ENCODE measurements around the gene ZNF423. TPM values are rescaled to one million over a fixed set of nuclear protein-coding genes. Genes with fewer than 3 reads are reported as not detected.

Gene ZNF423
- total RNA-seq, 1 experiment from 2014 or later, result 0.20 TPM

DNA sequence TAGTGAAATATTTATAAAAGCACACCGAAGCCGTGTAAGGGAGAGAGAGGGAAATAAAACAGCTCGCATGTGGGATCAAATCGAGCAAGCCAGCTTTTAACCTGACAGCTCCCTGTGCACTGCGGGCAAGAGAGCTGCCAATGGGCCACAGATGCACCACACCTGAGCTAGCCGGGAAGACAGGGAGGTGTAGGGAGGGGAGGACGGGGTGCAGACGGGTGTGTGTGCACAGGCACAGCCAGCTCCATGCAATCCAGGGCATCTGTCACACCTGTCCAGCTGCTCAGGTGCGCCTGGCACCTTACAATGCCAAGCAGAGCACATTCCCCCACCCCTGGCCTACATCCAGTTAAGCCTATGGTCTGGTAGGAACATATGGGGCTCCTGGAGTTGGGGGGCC, 412.3 kb downstream of the ZNF423 start:
- DNase-seq, result peak in 1 of 2 experiments; percentile 30
- no peaks in the 10 kb centered on the region for H3K4me1 ChIP-seq
- ChIA-PET CTCF (no interaction called here), POLR2A (no interaction called here)
- intact Hi-C loops (cut with micrococcal nuclease; ENCODE audit: unreplicated experiment), result no loop called here
- H3K27me3 ChIP-seq (replicated peaks; ENCODE audit: control insufficient read depth, insufficient read depth, low read length), result peaks cover 2% of the 10 kb centered on the region
- Mint-ChIP-seq H3K27ac (ENCODE audit: unreplicated experiment) (no peak overlapping the region), H3K27me3 (ENCODE audit: insufficient read depth, unreplicated experiment) (peaks cover 25% of the 10 kb centered on the region), H3K4me3 (ENCODE audit: unreplicated experiment) (no peak overlapping the region), H3K36me3 (ENCODE audit: insufficient read depth, unreplicated experiment) (no peaks in the 10 kb centered on the region), H3K9me3 (ENCODE audit: unreplicated experiment) (no peaks in the 10 kb centered on the region), H3K4me1 (ENCODE audit: low read depth, unreplicated experiment) (no peaks in the 10 kb centered on the region)
- no TSS peak for BruUV-seq (replicated peaks)
- H3K9me3 ChIP-seq, result no peaks in the 10 kb centered on the region
- no peaks in the 10 kb centered on the region for H3K36me3 ChIP-seq (ENCODE audit: control insufficient read depth, insufficient read depth, low read length)
- TF ChIP-seq, protein P1, sequence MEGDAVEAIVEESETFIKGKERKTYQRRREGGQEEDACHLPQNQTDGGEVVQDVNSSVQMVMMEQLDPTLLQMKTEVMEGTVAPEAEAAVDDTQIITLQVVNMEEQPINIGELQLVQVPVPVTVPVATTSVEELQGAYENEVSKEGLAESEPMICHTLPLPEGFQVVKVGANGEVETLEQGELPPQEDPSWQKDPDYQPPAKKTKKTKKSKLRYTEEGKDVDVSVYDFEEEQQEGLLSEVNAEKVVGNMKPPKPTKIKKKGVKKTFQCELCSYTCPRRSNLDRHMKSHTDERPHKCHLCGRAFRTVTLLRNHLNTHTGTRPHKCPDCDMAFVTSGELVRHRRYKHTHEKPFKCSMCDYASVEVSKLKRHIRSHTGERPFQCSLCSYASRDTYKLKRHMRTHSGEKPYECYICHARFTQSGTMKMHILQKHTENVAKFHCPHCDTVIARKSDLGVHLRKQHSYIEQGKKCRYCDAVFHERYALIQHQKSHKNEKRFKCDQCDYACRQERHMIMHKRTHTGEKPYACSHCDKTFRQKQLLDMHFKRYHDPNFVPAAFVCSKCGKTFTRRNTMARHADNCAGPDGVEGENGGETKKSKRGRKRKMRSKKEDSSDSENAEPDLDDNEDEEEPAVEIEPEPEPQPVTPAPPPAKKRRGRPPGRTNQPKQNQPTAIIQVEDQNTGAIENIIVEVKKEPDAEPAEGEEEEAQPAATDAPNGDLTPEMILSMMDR (IDR thresholded peaks at IDR 0.05; ENCODE audit: insufficient read depth in 1 of 2, low read depth in 1 of 2, low read length in 1 of 2, severe bottlenecking in 1 of 2, unreplicated experiment in 1 of 2), result no peak
- no peak overlapping the region for H3K4me3 ChIP-seq (ENCODE audit: low read depth, low read length)

DNA sequence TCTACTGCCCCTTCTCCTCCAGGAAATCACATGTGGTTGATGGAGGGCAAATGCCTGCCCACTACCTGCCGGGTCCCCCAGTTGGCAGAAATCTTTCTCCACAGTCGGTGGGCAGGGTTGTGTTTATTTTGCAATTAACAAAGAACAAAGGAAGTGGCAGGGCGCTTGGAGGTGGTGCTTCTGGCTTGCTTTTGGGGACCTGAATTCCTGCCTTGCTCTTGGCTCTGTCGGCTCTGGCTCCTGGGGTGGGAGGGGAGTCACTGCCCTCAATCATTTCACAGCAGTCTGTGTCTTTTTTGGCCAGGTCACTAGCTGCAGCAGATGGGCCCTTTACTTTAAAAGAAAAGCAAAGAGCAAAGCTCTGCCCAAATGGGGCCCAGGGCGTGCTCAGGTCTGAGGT, 413.1 kb downstream of the ZNF423 start:
- H3K27me3 ChIP-seq (replicated peaks; ENCODE audit: control insufficient read depth, insufficient read depth, low read length), result peaks cover 2% of the 10 kb centered on the region
- H3K4me3 ChIP-seq (ENCODE audit: low read depth, low read length), result no peak overlapping the region
- peak in 1 of 2 experiments; percentile 11 for DNase-seq
- Mint-ChIP-seq H3K36me3 (ENCODE audit: insufficient read depth, unreplicated experiment) (no peaks in the 10 kb centered on the region), H3K4me3 (ENCODE audit: unreplicated experiment) (no peak overlapping the region), H3K4me1 (ENCODE audit: low read depth, unreplicated experiment) (no peaks in the 10 kb centered on the region), H3K27me3 (ENCODE audit: insufficient read depth, unreplicated experiment) (peaks cover 30% of the 10 kb centered on the region), H3K9me3 (ENCODE audit: unreplicated experiment) (no peaks in the 10 kb centered on the region), H3K27ac (ENCODE audit: unreplicated experiment) (no peak overlapping the region)
- CTCF ChIA-PET, result no interaction called here
- BruUV-seq (replicated peaks), result no TSS peak
- intact Hi-C loops (cut with micrococcal nuclease; ENCODE audit: unreplicated experiment), result no loop called here
- POLR2A ChIA-PET, result no interaction called here
- H3K36me3 ChIP-seq (ENCODE audit: control insufficient read depth, insufficient read depth, low read length), result no peaks in the 10 kb centered on the region
- no peaks in the 10 kb centered on the region for H3K4me1 ChIP-seq
- TF ChIP-seq, protein P1 (IDR thresholded peaks at IDR 0.05; ENCODE audit: insufficient read depth in 1 of 2, low read depth in 1 of 2, low read length in 1 of 2, severe bottlenecking in 1 of 2, unreplicated experiment in 1 of 2), result no peak
- H3K9me3 ChIP-seq, result no peaks in the 10 kb centered on the region

DNA sequence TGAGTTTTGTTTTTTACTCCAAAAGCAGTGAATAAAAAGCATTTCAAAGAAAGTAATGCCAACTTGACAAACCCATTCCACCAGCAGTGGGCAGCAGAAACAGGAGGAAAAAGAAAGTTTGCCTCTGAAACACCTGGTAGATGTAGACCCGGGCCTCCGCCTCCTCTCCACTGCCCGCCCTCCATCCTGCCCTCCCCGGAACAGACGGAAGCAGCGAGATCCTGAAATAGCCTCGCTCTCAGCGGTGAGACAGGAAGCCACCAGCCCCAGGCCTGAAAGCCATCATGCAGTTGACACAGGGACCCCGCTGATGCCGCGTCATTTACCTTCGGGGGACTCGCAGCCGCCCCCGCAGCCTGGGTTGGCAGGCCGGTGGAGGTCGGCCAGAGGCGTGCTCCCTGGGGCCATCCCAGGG, 414.5 kb downstream of the ZNF423 start:
- Histone ChIP-seq H3K4me1 (no peaks in the 10 kb centered on the region), H3K4me3 (ENCODE audit: low read depth, low read length) (no peak overlapping the region), H3K36me3 (ENCODE audit: control insufficient read depth, insufficient read depth, low read length) (no peaks in the 10 kb centered on the region), H3K27me3 (replicated peaks; ENCODE audit: control insufficient read depth, insufficient read depth, low read length) (peaks cover 2% of the 10 kb centered on the region), H3K9me3 (no peaks in the 10 kb centered on the region)
- H3K4me3 Mint-ChIP-seq (ENCODE audit: unreplicated experiment), result no peak overlapping the region
- no peak overlapping the region for H3K27ac Mint-ChIP-seq (ENCODE audit: unreplicated experiment)
- peaks cover 35% of the 10 kb centered on the region for H3K27me3 Mint-ChIP-seq (ENCODE audit: insufficient read depth, unreplicated experiment)
- CTCF ChIA-PET, result no interaction called here
- no peaks in the 10 kb centered on the region for H3K4me1 Mint-ChIP-seq (ENCODE audit: low read depth, unreplicated experiment)
- POLR2A ChIA-PET, result no interaction called here
- no peaks in the 10 kb centered on the region for H3K9me3 Mint-ChIP-seq (ENCODE audit: unreplicated experiment)
- TF ChIP-seq, protein P1 (IDR thresholded peaks at IDR 0.05; ENCODE audit: insufficient read depth in 1 of 2, low read depth in 1 of 2, low read length in 1 of 2, severe bottlenecking in 1 of 2, unreplicated experiment in 1 of 2), result peak in 1 of 2 experiments; percentile 17
- BruUV-seq (replicated peaks), result no TSS peak
- no peaks in the 10 kb centered on the region for H3K36me3 Mint-ChIP-seq (ENCODE audit: insufficient read depth, unreplicated experiment)
- DNase-seq, result peak in 1 of 2 experiments; percentile 7
- intact Hi-C loops (cut with micrococcal nuclease; ENCODE audit: unreplicated experiment), result no loop called here
